ENCODE data around the gene STARD5. TPM values are rescaled to one million over a fixed set of nuclear protein-coding genes. Genes with fewer than 3 reads are reported as not detected.

STARD5 gene
- total RNA-seq, 4 donors from 2014 or later = 1.5 to 11.3 (median 8.5) TPM

DNA sequence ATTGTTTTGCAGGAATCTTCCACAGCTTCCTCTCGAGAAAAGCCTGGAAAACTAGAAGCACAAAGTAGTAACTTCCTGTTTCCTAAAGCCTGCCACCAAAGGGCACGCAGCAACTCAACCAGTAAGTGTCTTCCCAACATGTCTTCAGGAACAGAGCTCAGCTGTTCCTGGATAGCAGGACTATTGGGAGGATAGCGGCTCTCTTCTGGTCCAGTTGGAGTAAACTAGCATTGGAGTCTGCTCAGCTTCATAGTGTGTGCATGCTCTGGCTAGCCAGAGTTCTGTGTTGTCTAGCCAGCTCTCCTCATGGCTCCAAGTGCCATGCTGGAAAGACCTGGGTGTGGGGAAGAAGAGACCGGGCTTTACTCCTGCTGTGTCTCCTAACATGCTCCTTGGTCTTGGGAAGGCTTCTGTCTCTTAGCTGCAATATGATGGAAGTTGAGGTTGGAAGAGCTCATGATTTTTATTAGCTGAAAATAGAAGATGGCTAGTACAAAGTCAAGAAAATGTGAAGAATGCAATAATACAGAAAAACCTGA lies 64.1 kb downstream of the STARD5 start:
- intact Hi-C loops (cut with DNase I) = loop anchor here (10.0 kb wide), 1 partner anchor 285 kb away; no protein-coding TSS in a partner anchor
- no peak for TF ChIP-seq POLR2A (IDR thresholded peaks at IDR 0.05)
- TF ChIP-seq, protein P1, sequence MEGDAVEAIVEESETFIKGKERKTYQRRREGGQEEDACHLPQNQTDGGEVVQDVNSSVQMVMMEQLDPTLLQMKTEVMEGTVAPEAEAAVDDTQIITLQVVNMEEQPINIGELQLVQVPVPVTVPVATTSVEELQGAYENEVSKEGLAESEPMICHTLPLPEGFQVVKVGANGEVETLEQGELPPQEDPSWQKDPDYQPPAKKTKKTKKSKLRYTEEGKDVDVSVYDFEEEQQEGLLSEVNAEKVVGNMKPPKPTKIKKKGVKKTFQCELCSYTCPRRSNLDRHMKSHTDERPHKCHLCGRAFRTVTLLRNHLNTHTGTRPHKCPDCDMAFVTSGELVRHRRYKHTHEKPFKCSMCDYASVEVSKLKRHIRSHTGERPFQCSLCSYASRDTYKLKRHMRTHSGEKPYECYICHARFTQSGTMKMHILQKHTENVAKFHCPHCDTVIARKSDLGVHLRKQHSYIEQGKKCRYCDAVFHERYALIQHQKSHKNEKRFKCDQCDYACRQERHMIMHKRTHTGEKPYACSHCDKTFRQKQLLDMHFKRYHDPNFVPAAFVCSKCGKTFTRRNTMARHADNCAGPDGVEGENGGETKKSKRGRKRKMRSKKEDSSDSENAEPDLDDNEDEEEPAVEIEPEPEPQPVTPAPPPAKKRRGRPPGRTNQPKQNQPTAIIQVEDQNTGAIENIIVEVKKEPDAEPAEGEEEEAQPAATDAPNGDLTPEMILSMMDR (IDR thresholded peaks at IDR 0.05) = no peak
- H3K27me3 ChIP-seq = no peaks in the 10 kb centered on the region
- H3K27ac ChIP-seq = no peak overlapping the region
- no peak overlapping the region for H3K4me3 ChIP-seq (replicated peaks in 1 of 3)
- no peaks in the 10 kb centered on the region for H3K36me3 ChIP-seq
- no peaks in the 10 kb centered on the region for H3K9me3 ChIP-seq
- peaks cover 0 to 4% of the 10 kb centered on the region in 2 donors for H3K4me1 ChIP-seq
- 76 to 80% methylated on average over 4 of the region's 4 CpGs for WGBS, 2 donors
- DNase-seq = no peak

Other genes with a start within 250 kb of the STARD5 start
- under 1 TPM in 3 of 4 donors, not detected in 1; 0.56 to 0.81 (median 0.78) TPM for gene CFAP161, start 189.9 kb downstream of the STARD5 start, total RNA-seq
- 10 to 100 TPM in 2 of 4 donors, 1 to 10 TPM in 2; 4.9 to 11.5 (median 8.4) TPM for gene IL16, start 127.3 kb downstream of the STARD5 start, total RNA-seq
- gene TMC3, start 50.1 kb upstream of the STARD5 start, total RNA-seq = under 1 TPM in 3 of 4 donors, not detected in 1; 0.33 to 0.40 (median 0.34) TPM